ENCODE measurements around the gene SYT7. TPM values are rescaled to one million over a fixed set of nuclear protein-coding genes. Genes with fewer than 3 reads are reported as not detected.

SYT7 gene
- total and polyA plus RNA-seq, 2 of the 8 experiments (the other 6 are each of a cell fraction or from before 2014, with no cell fraction given): 9.6 to 10.5 TPM

- TF ChIP-seq BCL11A (IDR thresholded peaks at IDR 0.05; ENCODE audit: low read depth in 2 of 2, low read length in 2 of 2) (no peak), ASH2L (IDR thresholded peaks at IDR 0.05; ENCODE audit: low read length) (no peak)
These were observed 38.8 kb upstream of the SYT7 start (continued) for GRCh38 chr11:61619471-61620226.

Measured in H1 (cell line).